Panc1 (cell line): Measurements from ENCODE around the gene PTDSS2.

Source experiments
- POLR2AphosphoS5 ChIP-seq: IDR thresholded peaks from 2 replicates; pipeline ENCODE4 v1.6.1; 2012; ENCODE audit warnings: mild to moderate bottlenecking, low read depth, low read length, moderate library complexity
- TF ChIP-seq, protein P1 (sequence below): fragments of 450-650 bp; IDR thresholded peaks from 2 replicates; pipeline ENCODE4 v1.5.1; 2017; ENCODE audit warnings: mild to moderate bottlenecking

DNA sequence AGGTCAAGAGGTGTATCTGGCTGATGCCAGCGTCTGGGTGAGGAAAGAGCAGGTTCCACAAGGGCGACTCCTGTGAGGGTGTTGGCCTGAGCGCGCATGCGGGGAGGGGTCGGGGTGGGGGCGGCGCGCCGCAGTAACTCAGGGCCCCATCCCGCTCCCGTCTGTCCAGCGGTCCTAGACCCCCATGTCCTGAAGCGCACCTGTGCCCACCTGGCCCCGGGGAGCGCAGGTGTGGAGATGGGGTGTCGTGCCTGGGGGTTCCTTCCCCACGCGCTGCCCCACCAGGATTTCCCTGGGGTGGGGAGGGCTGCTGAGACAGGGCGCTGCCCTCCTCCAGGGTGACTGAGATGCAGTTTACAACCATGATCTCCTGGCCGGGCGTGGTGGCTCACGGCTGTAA, 36.1 kb downstream of the PTDSS2 start:
- TF ChIP-seq, protein P1, sequence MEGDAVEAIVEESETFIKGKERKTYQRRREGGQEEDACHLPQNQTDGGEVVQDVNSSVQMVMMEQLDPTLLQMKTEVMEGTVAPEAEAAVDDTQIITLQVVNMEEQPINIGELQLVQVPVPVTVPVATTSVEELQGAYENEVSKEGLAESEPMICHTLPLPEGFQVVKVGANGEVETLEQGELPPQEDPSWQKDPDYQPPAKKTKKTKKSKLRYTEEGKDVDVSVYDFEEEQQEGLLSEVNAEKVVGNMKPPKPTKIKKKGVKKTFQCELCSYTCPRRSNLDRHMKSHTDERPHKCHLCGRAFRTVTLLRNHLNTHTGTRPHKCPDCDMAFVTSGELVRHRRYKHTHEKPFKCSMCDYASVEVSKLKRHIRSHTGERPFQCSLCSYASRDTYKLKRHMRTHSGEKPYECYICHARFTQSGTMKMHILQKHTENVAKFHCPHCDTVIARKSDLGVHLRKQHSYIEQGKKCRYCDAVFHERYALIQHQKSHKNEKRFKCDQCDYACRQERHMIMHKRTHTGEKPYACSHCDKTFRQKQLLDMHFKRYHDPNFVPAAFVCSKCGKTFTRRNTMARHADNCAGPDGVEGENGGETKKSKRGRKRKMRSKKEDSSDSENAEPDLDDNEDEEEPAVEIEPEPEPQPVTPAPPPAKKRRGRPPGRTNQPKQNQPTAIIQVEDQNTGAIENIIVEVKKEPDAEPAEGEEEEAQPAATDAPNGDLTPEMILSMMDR, result no peak
- no peak for TF ChIP-seq POLR2AphosphoS5
